T-helper 2 cell (primary cell): ENCODE data around the gene LAD1.

Experiments used
- DNase-seq, 5 experiments: peaks; one replicate each; pipeline versions ENCODE4 v3.0.0 to v3.0.0-alpha.2; 2012 to 2022

Gene LAD1

GRCh38 chr1:201391225-201391624 is 7.9 kb downstream of the LAD1 start:
- no peak for DNase-seq

- DNase-seq = no peak
Measured at GRCh38 chr1:201389051-201389450, 10.1 kb downstream of the LAD1 start.

- DNase-seq = no peak
Measured at GRCh38 chr1:201386208-201386607, 12.9 kb downstream of the LAD1 start.

- peak in 2 of 5 experiments; percentile 20 to 27 for DNase-seq
Measured at GRCh38 chr1:201385299-201385891, 13.7 kb downstream of the LAD1 start.

GRCh38 chr1:201384406-201384782 is 14.7 kb downstream of the LAD1 start:
- DNase-seq = no peak

- no peak for DNase-seq
Measured at GRCh38 chr1:201383647-201384405, 15.3 kb downstream of the LAD1 start.

GRCh38 chr1:201381130-201381529 is 18.0 kb downstream of the LAD1 start:
- DNase-seq = no peak

- no peak for DNase-seq
Measured at GRCh38 chr1:201379733-201380242, 19.3 kb downstream of the LAD1 start.

- no peak for DNase-seq
Measured at GRCh38 chr1:201378804-201379203, 20.3 kb downstream of the LAD1 start.

GRCh38 chr1:201377611-201378092 is 21.5 kb downstream of the LAD1 start, which contains the start of gene TNNT2:
TNNT2 (minus strand) TSS chr1:201377680; CDS start chr1:201373254, 4,426 bp downstream.
- no peak for DNase-seq

- no peak for DNase-seq
Measured at GRCh38 chr1:201376464-201377374, 22.4 kb downstream of the LAD1 start.

GRCh38 chr1:201376107-201376463 is 23.0 kb downstream of the LAD1 start:
- no peak for DNase-seq

GRCh38 chr1:201375169-201375568 is 24.0 kb downstream of the LAD1 start:
- no peak for DNase-seq

GRCh38 chr1:201374364-201374763 is 24.8 kb downstream of the LAD1 start:
- DNase-seq = no peak

- no peak for DNase-seq
Measured at GRCh38 chr1:201371792-201372191, 27.3 kb downstream of the LAD1 start.

- no peak for DNase-seq
Measured at GRCh38 chr1:201371276-201371675, 27.8 kb downstream of the LAD1 start.

- no peak for DNase-seq
Measured at GRCh38 chr1:201370500-201370899, 28.6 kb downstream of the LAD1 start.

- no peak for DNase-seq
Measured at GRCh38 chr1:201369209-201369608, 29.9 kb downstream of the LAD1 start.

- DNase-seq = no peak
Measured at GRCh38 chr1:201366696-201367095, 32.4 kb downstream of the LAD1 start.

- no peak for DNase-seq
Measured at GRCh38 chr1:201365251-201365650, 33.9 kb downstream of the LAD1 start.

- no peak for DNase-seq
Measured at GRCh38 chr1:201364808-201365105, 34.4 kb downstream of the LAD1 start.

GRCh38 chr1:201363467-201363866 is 35.7 kb downstream of the LAD1 start:
- DNase-seq = no peak

- no peak for DNase-seq
Measured at GRCh38 chr1:201362906-201363305, 36.2 kb downstream of the LAD1 start.
